ENCODE measurements around the gene PRSS21.

DNA sequence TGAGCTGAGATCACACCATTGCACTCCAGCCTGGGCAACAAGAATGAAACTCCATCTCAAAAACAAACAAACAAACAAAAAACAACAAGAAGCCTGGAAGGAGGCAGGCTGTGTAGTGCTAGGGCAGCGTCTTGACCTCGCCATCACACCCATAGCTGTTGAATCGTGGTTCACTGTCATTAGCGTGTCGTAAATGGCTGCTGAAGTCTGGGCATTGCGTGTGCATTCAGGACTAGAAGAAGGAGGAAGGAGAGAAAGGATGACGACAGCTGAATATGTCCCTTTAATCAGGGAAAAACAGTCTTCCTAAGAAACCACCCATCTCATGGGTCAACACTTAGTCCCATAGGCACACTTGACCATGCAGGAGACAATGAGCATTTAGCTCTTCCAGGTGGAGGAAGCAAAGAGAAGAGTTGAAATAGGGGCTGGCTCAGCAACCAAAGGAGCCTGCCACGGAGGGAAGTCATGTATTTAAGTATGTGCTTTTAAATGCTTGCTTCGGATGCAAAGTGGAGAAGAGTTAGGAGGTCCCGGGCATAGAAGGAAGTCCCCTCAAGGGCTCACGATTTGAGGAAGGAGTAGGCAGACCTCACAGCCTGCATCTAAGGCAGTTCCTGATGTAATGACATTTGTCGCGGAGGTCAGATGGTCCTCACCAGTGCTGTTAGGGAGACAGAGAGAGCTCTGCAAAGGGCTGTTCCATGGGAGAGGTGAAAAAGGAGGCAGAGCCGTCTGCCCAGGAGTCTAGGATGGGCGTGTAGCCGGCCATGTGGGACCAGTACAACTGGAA, 32.1 kb downstream of the PRSS21 start:
- no peak for TF ChIP-seq EP300 (IDR thresholded peaks at IDR 0.05; ENCODE audit: low read depth)
- TF ChIP-seq, protein P1, sequence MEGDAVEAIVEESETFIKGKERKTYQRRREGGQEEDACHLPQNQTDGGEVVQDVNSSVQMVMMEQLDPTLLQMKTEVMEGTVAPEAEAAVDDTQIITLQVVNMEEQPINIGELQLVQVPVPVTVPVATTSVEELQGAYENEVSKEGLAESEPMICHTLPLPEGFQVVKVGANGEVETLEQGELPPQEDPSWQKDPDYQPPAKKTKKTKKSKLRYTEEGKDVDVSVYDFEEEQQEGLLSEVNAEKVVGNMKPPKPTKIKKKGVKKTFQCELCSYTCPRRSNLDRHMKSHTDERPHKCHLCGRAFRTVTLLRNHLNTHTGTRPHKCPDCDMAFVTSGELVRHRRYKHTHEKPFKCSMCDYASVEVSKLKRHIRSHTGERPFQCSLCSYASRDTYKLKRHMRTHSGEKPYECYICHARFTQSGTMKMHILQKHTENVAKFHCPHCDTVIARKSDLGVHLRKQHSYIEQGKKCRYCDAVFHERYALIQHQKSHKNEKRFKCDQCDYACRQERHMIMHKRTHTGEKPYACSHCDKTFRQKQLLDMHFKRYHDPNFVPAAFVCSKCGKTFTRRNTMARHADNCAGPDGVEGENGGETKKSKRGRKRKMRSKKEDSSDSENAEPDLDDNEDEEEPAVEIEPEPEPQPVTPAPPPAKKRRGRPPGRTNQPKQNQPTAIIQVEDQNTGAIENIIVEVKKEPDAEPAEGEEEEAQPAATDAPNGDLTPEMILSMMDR (IDR thresholded peaks at IDR 0.05): no peak
